Islet precursor cell (in vitro differentiated cells): ENCODE results near the gene TSPAN1.

Experiments
- DNase-seq: peaks from one replicate; pipeline ENCODE4 v3.0.0-alpha.2; 2018

The TSPAN1 gene, protein sequence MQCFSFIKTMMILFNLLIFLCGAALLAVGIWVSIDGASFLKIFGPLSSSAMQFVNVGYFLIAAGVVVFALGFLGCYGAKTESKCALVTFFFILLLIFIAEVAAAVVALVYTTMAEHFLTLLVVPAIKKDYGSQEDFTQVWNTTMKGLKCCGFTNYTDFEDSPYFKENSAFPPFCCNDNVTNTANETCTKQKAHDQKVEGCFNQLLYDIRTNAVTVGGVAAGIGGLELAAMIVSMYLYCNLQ

DNA sequence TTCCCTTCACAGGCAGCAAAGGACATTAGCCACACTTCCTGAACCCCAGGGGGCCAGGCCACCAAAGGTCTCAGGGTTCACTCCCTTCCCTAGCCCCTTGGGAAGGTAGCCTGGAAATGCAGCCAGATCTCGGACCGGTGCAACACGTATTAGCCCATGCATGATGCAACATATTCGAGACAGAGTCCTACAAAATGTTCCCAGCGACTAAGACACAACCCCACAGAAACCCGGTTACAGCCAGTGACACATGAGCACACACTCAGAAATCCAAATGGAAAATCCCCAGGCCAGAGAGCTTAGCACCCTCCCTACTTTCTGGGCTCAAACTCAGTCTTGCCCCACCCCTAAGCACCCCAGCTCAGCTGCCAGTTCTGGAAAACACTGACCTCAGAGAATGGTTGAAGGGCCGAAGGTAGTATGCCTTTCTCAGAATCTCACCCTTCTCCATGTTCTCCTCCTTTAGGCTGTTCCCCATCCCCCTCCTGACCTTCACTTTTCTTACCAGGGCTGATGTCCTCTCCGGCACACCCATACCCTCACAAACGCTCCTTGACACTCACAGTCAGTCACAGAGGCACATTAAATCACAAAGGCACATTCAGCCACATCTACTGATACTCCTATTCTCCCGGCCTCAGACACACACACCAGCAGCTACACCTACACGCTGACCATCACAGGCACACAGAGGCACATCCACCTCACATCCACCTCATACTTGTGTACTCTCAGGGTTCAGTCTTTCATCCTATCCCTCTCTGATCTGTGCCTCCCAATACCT lies at the start of gene TSPAN1:
Gene TSPAN1, plus strand, starts transcription at position 640 of the 784 bp plus-strand sequence. CDS start 6,021 bp downstream, outside the sequence.
- no peak for DNase-seq

DNA sequence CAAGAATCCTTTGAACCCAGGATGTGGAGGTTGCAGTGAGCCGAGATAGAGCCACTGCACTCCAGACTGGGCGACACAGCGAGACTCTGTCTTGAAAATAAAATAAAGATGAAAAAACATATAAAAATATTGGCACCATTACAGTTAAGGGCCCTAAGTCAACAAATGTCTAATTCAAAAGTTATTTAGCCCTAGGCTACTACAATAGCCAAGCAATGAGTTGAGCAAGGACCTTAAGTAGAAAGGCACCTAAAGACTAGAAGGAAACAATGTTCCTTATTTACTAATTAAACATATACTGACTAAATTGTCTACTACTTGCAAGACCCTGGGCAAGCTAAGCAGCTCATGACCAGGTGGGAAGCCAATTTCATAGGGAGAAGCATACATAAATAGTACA lies 46.5 kb upstream of the TSPAN1 start:
- DNase-seq = no peak

DNA sequence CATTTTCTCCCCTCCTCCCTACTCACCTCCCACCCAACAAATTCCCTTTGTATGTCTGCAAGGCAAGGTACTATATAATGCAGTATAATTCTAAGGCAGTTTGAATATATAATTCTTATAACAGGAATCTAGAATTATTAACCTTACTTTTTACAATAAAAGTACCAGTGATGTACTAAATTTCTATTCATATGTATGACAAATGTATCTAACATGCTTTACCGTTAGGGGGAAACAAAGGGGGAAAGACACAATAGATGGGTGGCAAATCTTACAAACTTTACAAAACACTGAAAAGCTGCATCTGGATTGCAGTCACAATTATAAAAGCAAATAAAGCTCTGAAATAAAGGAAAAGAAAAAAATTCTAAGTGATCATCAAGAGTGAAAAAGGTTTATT lies 44.8 kb upstream of the TSPAN1 start:
- no peak for DNase-seq

DNA sequence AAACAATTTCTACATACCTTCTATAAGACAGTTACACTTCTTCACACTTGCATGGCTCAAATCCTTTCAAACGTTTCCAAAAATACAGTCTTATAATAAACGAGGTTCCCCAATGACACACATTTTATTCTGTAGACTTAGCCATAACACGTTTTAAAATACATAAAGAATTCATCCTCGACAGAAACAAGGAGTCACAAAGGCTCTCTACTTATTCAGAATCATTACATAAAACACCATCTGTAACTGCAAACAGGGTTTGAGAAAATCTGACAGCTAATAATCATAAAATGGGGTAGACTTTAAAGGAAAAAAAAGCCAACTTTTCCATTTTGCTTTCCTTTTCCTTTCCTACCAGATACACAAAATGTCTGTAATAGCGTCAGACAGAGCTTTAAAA lies 44.3 kb upstream of the TSPAN1 start:
- no peak for DNase-seq

DNA sequence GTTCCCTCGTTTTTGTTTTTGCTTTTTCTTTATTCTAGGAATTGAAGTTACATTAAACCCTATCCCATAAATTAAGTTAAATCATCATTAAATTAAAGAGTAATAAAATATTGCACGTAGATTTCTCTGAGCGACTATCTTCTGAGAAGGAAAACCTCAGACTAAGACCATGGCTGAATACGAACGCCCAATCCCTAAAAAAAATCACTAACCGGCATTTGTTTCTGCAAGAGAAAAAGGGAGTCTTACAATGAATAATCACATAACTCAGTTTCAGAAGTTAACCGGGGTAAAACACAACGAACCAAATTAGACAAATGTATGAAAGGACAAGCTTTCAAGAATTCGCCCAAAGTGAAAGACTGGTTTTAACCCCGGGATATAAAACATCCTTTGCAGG lies 43.8 kb upstream of the TSPAN1 start:
- no peak for DNase-seq

DNA sequence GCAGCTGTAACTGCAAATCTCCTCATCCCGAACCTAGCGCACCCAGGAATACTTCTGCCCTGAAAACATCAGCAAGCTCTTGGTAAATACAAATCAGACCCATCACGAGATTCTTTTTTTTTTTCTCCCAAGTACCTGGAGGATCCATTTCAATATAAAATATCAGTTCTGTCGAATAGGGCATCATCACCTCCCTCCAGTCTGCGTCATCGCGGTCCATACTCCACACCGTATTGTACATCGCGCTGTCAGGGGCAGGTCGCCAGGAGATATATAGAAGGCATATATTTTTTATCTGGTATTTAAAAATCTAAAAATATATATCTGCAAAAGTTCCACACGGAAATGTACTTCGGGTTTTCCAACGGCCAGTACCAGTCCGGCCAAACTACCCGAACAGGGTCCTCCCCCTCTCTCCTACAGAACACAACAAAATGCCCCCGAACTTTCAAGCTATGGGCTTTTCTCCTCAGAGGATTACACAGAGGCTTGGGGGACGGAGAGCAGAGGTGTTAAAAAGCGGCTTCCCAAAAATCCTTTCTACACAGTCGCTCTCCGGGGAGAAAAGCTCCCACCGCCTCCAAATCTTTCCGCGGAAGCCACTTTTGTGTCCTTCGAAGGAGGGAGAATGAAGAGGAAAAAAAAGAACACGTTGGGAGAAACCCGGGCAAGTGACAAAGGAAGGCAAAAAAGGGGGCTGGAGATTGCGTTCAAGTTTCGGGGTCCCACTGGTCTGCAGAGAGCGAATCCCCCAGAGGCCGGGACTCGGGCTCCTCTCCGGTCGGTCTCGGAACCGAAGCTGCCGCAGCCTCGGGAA lies 43.0 kb upstream of the TSPAN1 start:
- no peak for DNase-seq

DNA sequence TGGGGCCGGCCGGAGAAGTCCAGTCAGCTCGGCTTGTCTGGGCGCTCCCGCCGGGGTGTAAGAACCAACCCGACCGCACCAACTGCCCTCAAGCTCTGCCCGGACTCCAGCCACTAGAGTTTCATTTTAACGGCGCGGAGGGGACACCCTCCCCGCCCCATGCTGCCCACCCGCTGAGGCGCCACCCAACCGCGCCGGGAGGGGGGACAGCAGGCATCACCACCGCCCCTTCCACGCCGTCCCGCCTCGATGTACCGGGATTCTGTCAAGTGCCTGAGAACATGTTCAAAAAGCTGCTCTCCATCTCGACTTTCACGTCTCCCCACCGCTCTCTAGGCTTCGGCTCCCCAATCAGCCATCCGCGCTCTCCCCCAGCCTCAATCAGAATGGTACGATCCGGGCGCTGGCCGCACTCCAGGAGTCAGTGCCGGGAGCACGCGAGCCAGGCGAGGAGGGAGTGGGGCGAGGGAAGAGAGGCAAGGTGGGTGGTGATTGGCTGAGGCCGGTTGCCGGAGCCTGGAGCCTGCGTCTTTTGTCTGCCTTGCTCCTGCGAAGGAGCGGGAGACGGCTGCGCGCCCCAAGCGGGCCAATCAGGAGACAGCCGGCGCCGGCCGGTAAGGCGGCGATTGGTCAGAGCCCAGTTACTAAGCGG lies 42.2 kb upstream of the TSPAN1 start, which contains the start of gene PIK3R3:
Gene PIK3R3, minus strand, starts transcription at position 101 of the 652 bp plus-strand sequence. CDS start 677 bp downstream, outside the sequence.
- peak; percentile 100 for DNase-seq

DNA sequence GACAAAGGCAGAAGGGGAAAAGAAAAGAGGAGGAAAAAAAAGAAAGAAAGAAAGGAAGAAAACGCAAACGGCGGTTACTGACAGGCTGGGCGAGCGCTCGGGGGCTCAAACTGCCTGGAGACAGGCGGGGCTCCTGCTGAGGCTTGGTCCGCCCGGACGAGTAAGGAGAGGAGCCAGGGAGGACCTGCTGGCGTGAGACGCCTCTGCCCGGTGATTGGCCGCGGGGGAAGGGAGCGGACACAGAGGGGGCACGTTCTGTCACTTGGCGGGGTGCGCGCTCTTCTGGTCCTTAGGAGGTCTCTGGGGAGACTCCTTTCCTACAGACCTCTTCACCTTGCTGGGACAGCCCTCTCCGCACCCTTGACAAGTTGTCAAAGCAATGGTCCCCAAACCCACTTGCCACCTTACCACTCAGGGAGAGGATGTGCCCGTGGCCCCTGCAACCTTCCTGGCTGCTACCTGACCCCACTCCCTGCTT lies 41.7 kb upstream of the TSPAN1 start:
- no peak for DNase-seq

DNA sequence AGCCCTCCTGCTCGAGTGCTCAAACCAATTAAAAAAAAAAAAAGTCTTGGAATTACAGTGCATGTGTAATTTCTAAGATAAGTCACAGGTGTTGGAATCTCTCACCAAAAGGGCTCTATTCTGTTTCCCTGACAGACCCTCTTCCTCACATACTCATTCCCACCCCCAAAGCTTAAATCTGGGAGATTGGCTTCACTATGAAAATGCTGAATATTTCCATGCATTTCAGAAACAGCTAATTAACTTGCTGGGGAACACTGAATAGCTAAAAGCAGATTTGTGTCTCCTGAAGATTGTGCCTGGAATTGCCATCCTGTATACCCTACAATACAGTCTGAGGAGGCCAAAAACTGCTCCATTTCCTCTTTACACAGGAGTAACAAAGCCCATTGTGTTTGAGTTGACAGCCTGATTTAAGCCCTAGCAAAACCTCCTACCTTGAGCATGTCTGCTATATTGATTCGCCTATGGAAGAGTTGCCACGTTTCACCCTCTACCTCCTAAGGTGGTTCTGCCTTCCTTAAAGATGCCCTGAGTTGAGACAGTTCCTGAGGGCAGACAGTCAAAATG lies 41.0 kb upstream of the TSPAN1 start:
- no peak for DNase-seq

DNA sequence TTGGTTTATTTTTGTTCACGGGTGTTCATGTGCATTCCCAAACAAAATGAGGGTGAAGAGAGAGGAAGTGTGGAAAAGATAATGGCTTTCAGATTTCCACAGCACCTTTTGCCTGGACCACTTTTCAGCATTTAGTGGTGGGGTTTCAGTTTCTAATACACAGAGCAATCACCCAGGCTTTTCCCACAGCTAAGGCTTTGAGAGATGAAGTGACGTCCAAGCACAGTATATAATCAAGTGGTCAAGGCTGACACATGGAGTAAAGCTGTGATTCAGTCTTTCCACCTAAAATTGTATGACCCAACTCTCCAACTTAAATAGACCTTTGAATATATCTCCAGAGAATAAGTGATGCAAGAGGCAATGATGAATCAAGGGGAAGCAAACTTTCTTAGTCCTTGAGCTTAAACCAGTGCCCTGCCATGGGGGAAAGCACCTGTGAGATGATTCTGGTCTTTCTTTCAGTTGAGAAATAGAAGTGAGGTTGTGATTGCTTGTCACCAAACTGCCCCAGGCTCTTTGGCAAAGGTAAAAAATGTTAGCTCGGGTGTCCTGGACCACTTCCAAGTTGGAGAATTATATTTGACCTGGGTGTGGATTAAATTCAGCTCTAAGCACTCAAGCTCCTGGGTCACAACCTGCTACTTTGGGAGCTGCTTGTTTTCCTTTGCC lies 40.1 kb upstream of the TSPAN1 start:
- DNase-seq = no peak

DNA sequence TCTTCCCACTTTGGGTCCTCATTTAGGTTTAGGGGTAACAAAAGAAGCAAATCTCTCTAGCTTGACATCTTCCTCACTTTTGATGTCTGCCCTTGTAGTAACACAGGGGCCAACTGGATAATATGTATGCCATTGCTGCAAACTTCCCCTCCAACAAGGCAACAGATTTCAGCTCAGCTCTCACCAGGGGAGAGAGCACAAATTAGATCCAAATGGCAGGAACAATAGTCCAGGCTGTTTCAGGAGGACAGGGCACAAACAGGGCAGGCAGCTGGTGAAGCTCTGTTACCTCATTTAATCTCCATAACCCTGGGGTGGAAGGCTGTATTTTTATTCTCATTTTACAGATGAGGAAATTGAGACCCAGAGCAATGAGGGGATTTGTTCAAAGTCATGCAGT lies 38.2 kb upstream of the TSPAN1 start:
- no peak for DNase-seq

DNA sequence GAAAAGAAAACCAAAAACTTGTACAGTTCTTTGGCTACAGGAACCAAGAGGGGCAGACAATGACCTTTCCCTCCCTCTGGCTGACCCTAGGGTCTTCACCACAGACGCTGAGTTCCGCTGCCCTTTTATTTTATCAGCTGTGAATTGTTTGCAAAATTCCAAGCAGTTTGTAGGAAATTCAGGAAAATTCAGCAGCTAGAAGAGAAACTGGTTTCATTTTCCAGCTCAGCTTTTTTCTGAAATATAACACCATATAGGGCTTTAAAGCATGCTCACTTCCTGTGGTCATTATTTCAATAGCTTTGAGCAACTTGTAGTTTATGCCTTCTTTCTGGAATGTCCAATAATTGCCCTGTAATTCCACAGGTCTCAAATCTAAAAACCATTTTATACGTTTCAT lies 37.0 kb upstream of the TSPAN1 start:
- DNase-seq = no peak

DNA sequence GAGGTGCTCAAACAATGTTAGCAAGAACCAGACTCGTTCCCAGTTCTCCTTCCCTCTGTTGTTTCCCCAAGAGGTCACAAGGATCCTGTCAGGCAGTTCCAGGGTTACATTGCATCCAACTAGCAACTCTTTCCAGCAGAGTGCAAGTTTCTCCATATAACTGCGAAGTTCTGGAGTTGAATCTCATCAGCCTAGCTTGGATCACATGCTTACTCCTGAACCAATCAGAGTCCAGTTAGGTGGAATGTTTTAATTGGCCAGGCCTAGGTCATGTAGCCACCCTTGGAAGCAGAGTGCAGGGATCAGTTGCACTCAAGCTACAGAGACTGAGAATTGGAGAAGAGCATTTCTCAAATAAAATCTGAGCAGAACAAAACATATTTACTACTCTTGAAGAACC lies 26.6 kb upstream of the TSPAN1 start:
- DNase-seq = no peak

DNA sequence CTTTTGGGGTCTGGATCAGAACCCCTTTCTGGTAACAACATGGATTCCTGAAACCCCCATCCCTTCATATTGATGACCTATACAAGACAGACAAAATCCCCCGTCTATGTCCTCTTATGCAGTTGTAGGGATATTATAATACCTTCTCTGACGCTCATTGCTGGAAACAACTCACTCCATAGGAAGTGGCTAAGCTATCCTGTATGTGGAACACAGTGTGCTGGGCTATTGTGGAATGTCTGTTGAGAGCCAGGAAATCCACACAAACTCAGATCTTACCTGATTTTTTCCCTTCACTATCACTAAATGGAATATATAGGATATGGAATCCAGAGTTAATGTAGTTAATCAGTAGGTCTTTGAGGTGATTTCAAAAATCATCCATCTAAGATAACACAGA lies 24.8 kb upstream of the TSPAN1 start:
- DNase-seq = no peak

DNA sequence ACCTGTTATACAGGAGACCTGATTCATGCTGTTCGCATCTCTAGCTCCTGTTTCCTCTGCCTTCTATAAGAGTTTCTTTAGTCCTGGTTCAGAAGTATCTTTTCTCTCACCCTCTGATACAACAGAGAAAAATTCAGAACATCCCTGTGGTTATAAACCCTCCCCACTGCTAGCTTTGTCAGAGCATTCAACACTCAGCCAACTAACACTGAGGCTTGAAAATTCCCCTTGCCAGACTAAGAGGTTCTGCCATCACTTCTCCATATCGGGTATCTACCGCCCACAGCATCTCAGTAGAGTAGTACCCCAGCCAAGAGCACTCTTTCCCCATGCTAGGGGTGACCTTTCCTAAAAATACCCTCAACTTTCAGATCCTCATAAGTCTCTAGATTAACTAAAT lies 22.9 kb upstream of the TSPAN1 start:
- DNase-seq = no peak

DNA sequence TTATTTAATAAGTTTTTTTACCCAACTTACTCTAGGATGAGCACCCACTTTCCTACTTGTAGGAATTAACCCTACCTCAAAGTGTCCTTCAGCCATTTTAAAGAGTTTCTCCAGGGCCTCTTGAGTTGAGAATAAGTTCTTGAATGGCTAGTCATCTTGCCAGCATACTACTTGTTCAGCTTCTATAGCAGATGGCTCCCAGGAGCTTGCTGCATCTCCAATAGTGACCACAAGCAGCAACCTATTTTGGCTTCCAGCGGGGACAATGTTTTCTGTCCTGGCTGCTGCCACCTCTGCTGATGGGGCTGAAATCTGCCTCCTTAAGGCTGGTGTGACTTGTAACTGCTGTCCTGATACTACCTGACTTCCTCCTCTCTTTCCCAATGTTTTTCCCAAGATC lies 21.7 kb upstream of the TSPAN1 start:
- DNase-seq = no peak

DNA sequence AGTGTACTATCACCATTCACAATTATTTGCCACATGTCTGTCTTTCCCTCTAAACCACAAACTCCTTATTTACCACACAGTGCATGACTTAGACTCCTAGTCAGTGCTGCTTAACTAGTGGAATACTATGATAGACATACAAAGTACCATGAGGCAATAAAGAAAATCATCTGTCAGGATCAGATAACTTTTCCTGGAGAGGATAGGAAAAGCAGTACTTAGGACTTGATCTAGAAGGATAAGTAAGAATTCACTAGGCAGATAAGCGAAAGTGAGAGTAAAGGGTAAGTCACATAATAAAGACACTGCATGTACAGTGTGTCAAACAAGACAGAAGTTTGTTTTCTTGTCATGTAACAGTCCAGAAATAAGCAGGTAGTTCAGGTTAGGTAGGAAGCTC lies 21.2 kb upstream of the TSPAN1 start:
- DNase-seq = no peak

DNA sequence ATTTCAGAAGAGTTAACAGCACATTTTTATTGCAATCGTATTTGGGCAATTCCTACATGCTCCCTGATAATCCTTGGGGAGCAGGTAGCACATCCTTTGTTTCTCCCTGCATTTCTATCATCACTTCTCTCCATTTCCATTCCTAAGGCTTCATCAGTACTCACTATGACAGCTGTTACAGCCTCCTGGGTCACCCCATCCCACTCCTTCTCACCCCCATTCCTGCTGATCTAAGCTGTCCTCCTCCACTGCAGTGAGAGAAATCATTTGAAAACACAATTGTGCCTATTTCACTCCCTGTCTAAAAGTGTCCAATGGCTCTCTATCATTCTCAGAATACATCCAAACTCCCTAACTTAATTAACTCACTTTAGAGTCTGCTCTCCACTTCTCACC lies 17.0 kb upstream of the TSPAN1 start:
- no peak for DNase-seq

DNA sequence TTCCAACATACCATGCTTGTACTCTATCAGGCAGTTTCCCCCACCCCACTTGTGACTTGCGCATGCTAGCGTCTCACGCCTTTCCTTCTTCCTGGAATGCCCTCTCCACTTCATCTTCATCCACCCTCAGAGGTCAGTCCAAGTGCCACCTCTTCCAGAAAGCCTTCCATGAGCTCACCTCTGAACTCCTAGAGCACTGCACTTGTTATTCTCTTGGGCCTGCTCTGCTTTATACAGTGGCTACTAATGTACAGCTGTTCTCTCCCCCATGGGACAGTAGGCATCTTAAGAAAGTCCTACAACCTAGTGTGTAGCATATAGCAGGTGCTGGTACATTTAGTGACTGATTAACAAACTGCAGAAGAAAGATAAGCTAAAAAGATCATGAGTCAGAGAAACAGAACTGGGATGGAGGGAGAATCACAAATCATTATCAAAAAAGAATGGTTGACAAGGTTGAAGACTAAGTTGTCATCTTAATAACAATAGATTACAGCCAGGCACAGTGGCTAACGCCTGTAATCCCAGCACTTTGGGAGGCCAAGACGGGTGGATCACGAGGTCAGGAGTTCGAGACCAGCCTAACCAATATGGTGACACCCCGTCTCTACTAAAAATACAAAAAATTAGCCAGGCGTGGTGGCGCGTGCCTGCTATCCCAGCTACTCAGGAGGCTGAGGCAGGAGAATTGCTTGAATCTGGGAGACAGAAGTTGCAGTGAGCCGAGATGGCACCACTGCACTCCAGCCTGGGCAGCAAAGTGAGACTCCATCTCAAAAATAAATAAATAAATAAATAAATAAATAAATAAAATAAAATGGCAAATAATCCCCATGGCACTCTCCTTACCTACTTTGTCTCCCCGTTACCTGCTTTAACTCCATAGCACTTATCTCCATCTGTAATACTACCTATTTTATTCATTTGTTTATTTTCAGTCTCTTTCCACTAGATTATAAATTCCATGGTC lies 16.3 kb upstream of the TSPAN1 start:
- DNase-seq = no peak

DNA sequence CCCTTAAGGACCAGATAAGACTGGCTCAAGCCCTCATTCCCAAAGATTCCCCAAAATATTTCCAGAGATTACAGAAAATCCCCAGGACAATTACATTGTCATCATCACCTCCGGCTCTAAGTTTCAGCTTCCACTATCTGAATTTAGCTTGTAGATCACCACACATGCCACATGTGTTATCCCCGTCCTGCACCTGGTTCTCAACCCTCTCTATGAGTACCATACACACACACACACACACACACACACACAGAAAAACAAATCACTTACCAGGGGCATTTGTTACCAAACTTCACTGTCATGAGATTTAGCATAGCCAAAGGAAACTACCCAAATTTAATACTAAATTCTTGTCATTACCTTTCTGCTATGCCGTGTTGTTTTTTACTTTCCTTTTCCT lies 15.4 kb upstream of the TSPAN1 start:
- no peak for DNase-seq

DNA sequence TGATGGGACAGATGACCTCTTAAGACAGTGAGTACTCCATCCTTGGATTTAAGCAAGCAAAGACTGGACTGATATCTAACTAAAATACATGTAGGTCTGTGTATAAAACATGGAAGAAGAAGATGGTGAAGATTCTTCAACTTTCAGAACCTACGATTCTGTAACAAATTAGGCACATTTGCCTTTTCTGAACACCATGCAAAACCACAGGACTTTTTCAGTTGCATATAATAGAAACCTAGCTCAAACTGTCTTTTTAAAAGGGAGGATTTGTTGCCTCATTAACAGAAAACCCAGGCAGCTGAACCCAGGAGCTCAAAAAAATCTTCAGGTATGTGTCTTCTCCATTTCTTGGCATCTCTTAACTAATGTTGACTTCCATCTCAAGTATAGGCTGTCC lies 14.7 kb upstream of the TSPAN1 start:
- DNase-seq = no peak
